ENCODE measurements around the gene AXDND1.

GRCh38 chr1:179393721-179394120 is 27.9 kb downstream of the AXDND1 start:
- no peak for TF ChIP-seq CTCF (IDR thresholded peaks at IDR 0.05)
- no peak for TF ChIP-seq POLR2A (IDR thresholded peaks at IDR 0.05)

All from vagina (tissue), 2 donors.